Measurements from ENCODE around the gene RTP5.

DNA sequence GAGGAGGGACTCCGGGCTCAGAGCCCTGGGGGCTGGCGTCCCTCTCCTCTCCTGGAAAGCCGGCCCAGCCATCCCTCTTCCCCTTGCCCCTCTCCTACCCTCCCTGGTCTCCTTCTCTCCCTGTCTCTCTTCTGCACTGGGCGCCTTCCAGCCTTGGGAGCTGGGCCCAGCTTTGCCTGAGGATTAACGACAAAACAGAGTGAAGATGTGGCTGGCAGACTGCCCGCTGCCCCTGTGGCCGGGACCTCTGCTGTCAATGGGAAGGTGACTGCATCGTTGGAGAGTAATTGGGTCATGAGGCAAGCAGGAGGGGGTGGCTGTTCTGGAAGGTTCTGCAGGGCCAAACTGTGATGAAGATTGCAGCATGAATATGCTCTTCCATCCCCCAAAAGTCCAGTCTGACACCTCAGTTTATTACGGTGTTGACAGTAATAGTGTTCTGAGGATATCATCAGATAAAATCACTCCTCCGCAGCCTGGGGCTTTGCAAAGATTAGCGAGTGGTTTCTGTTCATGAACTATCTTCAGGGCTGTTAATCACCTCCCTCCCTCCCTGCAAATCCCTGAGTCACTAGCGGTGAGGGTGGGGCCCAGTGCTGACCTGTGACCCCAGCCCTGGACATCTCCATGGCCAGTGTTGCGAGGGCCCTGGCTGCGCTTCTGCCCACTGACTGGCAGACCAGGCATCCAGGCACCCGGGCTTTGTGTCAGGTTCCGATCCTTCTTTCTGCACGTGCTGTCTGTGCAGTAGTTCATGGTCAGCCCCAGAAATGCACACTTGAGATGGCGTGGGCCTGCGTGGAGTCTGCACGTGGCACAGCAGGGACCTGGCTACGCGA is 23.0 kb downstream of the RTP5 start:
- TF ChIP-seq, protein P1, sequence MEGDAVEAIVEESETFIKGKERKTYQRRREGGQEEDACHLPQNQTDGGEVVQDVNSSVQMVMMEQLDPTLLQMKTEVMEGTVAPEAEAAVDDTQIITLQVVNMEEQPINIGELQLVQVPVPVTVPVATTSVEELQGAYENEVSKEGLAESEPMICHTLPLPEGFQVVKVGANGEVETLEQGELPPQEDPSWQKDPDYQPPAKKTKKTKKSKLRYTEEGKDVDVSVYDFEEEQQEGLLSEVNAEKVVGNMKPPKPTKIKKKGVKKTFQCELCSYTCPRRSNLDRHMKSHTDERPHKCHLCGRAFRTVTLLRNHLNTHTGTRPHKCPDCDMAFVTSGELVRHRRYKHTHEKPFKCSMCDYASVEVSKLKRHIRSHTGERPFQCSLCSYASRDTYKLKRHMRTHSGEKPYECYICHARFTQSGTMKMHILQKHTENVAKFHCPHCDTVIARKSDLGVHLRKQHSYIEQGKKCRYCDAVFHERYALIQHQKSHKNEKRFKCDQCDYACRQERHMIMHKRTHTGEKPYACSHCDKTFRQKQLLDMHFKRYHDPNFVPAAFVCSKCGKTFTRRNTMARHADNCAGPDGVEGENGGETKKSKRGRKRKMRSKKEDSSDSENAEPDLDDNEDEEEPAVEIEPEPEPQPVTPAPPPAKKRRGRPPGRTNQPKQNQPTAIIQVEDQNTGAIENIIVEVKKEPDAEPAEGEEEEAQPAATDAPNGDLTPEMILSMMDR (IDR thresholded peaks at IDR 0.05), result no peak
- no peak for TF ChIP-seq POLR2A (IDR thresholded peaks at IDR 0.05)
